ENCODE results near the gene ZG16.

DNA sequence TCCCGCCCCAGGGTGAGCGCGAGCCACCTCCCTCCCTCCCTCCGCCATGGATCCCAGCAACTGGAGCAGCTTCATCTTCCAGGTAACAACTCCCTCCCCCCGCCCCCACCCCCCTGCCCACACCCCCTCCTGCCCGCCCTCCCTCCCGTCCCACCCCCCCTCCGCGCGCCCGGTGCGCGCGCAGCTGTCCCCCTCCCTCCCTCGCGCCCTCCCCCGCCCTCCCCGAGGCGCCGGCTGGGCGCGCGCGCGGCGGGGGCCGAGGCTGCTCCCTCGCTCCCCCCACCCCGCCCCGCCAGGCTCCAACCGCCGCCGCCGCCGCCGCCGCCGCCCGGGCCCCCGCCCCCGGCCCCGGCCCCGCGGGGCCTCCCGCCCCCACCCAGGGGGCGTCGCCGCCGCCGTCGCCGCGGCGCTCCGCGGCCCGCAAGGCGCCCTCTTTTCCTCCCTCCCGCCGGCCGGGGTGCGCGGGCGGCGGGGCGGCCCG, 28.1 kb downstream of the ZG16 start, which contains the start of gene MAZ:
- TF ChIP-seq GATA2 (IDR thresholded peaks at IDR 0.05; ENCODE audit: low read depth, low read length) (no peak), GATA3 (IDR thresholded peaks at IDR 0.05; ENCODE audit: low read depth, low read length) (no peak)

All from SH-SY5Y (cell line).